T-helper 2 cell treated with Interferon-gamma antibody and Interleukin-4, amounts not matched to agents 100 ng/mL and 5 ng/mL, for 36 hours (primary cell): Measurements from ENCODE around the gene WNT9B. TPM values are rescaled to one million over a fixed set of nuclear protein-coding genes. Genes with fewer than 3 reads are reported as not detected.

ENCODE experiments used
- total RNA-seq: library from RNA; stranded (reverse); gene quantifications from 2 replicates; pipeline ENCODE4 v1.2.3, GENCODE V29; 2022

Gene WNT9B
- total RNA-seq, 1 donor from 2014 or later = not detected

Other genes with a start within 250 kb of the WNT9B start
- not detected in 2 replicates for gene WNT3, start 32.9 kb upstream of the WNT9B start, total RNA-seq
- gene GOSR2, start 71.6 kb downstream of the WNT9B start, total RNA-seq = 62.1 and 65.1 TPM in 2 replicates
- not detected in 2 replicates for gene RPRML, start 127.7 kb downstream of the WNT9B start, total RNA-seq